Measurements from ENCODE around the gene PROM2. TPM values are rescaled to one million over a fixed set of nuclear protein-coding genes. Genes with fewer than 3 reads are reported as not detected.

PROM2 gene
- total RNA-seq, 1 donor from 2014 or later: 10.8 TPM

DNA sequence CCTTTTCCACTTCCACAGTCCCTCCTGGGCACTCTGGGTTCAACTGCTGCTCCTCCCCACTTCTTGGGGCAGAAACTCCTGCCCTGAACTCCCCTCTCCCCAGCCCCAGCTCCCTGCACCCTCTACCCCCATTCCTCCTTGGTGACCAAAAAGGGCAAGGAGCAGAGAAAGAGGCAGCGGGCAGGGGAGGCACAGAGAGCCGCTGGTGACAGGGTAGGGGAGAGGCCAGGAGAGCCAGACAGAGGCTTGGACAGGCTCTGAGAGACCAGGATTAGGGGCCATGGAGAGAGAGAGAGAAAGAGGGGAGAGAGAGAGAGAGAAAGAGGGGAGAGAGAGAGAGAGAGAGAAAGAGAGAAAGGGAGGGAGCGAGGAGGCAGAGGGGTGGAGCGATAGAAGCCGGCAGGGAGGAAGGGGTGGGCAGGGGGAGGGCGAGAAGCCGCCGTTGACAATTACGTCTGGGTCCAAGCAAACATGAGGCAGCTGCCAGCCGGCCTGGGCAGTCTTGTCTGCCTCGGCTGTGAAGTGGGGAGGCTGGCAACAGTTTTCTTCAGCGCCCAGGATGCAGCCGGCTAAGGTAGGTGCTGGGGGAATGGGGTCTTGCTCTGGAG lies 22.7 kb downstream of the PROM2 start, which contains the start of gene KCNIP3:
Gene KCNIP3, plus strand, starts transcription at position 468 of the 608 bp plus-strand sequence. Its CDS starts 92 bp downstream, at position 560.
- Histone ChIP-seq H3K36me3 (ENCODE audit: control insufficient read depth, insufficient read depth, low read length) (no peaks in the 10 kb centered on the region), H3K27me3 (ENCODE audit: control insufficient read depth, insufficient read depth, low read length) (peaks cover 15% of the 10 kb centered on the region), H3K4me3 (ENCODE audit: low read depth, low read length) (no peak within 1 kb of the TSS)
- FAIRE-seq (no peak), DNase-seq (ENCODE audit: low read depth) (no peak)
- TF ChIP-seq, protein P1, sequence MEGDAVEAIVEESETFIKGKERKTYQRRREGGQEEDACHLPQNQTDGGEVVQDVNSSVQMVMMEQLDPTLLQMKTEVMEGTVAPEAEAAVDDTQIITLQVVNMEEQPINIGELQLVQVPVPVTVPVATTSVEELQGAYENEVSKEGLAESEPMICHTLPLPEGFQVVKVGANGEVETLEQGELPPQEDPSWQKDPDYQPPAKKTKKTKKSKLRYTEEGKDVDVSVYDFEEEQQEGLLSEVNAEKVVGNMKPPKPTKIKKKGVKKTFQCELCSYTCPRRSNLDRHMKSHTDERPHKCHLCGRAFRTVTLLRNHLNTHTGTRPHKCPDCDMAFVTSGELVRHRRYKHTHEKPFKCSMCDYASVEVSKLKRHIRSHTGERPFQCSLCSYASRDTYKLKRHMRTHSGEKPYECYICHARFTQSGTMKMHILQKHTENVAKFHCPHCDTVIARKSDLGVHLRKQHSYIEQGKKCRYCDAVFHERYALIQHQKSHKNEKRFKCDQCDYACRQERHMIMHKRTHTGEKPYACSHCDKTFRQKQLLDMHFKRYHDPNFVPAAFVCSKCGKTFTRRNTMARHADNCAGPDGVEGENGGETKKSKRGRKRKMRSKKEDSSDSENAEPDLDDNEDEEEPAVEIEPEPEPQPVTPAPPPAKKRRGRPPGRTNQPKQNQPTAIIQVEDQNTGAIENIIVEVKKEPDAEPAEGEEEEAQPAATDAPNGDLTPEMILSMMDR (IDR thresholded peaks at IDR 0.05; ENCODE audit: insufficient read depth, low read length, severe bottlenecking): no peak

DNA sequence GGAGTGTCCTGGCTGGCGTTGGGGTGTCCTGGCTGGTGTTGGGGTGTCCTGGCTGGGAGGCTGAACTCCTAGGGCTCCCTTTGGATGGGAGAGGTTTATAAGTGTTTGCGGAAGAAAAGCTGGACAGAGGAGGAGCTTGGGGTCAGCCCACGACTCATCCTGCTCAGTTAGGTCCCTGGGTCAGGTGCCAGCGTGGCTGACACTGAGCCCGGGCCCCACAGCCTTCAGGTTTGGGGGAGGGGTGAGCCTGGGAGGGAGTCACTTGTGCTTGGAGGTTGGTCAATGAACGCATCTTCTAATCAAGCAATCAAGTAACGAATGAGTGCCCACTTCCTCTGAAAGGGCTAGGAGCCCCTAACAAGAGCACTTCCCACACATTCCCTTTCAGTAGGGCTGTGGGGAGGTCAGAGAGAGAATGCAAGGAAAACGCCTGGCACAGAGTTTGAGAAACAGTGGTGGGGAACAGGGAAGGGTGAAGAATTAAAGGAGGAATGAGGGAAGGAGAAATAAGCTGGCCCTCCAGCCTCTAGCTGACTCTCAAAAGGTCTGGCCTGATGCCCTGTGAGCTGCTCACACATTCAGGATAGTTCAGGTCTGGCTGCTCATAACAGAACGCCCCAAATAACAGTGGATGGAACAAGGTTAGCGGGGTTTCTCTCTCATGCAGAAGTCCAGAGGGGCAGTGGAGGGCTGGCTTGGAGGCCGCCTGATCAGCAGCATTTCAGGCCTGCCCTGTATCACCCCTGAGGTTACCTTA lies 23.6 kb downstream of the PROM2 start:
- peaks cover 15% of the 10 kb centered on the region for H3K27me3 ChIP-seq (ENCODE audit: control insufficient read depth, insufficient read depth, low read length)
- FAIRE-seq: peak; percentile 64
- no peak for DNase-seq (ENCODE audit: low read depth)
- no peak overlapping the region for H3K4me3 ChIP-seq (ENCODE audit: low read depth, low read length)
- H3K36me3 ChIP-seq (ENCODE audit: control insufficient read depth, insufficient read depth, low read length): no peaks in the 10 kb centered on the region
- TF ChIP-seq, protein P1 (IDR thresholded peaks at IDR 0.05; ENCODE audit: insufficient read depth, low read length, severe bottlenecking): no peak

DNA sequence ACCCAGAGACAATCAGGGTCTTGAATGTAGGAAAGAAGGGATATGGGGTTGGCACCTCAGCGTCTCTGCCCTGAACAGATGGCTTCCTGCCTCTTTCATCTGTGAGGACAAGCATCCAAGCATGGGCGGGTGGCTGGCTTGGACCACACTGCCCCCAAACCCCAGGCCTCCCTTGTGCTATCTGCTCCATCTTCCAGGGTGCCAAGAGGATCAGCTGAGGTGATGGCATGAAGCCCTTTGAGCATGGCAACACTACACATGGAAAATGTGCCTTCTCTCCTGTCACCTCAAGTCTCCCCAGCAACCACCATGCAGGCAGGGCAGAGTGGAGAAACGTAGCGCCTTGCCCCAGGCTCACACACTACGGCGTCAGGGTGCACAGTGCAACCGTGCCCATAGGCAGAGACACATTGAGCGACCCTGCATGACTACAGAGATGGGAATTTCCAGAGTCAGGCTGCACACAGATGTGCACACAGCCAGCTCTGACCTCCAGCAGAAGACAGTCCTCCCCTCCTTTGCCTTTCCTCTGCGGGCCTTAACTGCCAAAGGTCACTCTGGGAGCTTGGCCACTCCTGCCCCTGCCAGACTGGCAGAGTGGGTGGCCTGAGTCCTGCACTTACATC lies 24.4 kb downstream of the PROM2 start:
- no peaks in the 10 kb centered on the region for H3K36me3 ChIP-seq (ENCODE audit: control insufficient read depth, insufficient read depth, low read length)
- peaks cover 15% of the 10 kb centered on the region for H3K27me3 ChIP-seq (ENCODE audit: control insufficient read depth, insufficient read depth, low read length)
- no peak for FAIRE-seq
- TF ChIP-seq, protein P1 (IDR thresholded peaks at IDR 0.05; ENCODE audit: insufficient read depth, low read length, severe bottlenecking): no peak
- no peak for DNase-seq (ENCODE audit: low read depth)
- no peak overlapping the region for H3K4me3 ChIP-seq (ENCODE audit: low read depth, low read length)

DNA sequence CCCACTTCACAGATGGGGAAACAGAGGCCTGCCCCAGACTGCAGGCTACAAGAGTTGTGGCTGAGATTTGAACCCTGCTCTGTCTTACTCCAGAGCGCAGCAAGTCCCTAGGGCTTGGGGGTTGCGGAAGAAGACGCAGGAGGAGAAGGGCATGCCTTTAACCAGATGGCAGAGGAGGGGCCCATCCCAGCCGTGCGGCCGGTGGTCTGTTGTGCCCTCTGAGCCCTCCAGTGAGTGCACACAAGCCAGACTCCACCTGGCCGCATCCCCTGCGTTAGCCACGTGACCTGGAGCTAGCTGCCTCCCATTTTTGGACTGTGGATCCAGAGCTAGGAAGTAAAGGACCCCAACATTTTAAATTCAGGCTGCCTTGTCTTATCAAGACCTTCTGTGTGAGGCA lies 25.7 kb downstream of the PROM2 start:
- TF ChIP-seq, protein P1 (IDR thresholded peaks at IDR 0.05; ENCODE audit: insufficient read depth, low read length, severe bottlenecking): no peak
- Histone ChIP-seq H3K4me3 (ENCODE audit: low read depth, low read length) (no peak overlapping the region), H3K36me3 (ENCODE audit: control insufficient read depth, insufficient read depth, low read length) (no peaks in the 10 kb centered on the region), H3K27me3 (ENCODE audit: control insufficient read depth, insufficient read depth, low read length) (peaks cover 15% of the 10 kb centered on the region)
- DNase-seq (ENCODE audit: low read depth) (no peak), FAIRE-seq (no peak)

DNA sequence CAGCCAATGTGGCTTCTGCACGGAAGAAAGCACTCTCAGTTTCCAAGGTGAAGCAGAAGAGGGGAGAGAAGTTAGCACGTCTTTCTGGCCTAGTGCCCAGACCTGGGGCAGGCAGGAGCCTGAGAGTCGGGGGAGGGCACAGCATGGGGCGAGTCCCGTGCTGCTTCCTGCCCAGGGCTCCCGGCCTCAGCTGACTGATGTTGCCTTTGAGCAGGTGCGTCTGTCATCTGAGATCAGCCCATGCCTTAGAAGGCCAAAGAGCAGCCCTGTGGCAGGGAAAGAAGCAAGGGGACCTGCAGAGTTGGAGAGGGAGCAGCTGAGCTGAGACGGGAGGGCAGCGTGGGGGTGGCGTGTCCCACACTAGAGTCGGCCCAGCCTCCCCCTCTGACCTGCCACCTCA lies 26.2 kb downstream of the PROM2 start:
- Histone ChIP-seq H3K4me3 (ENCODE audit: low read depth, low read length) (no peak overlapping the region), H3K27me3 (ENCODE audit: control insufficient read depth, insufficient read depth, low read length) (peaks cover 15% of the 10 kb centered on the region), H3K36me3 (ENCODE audit: control insufficient read depth, insufficient read depth, low read length) (no peaks in the 10 kb centered on the region)
- TF ChIP-seq, protein P1 (IDR thresholded peaks at IDR 0.05; ENCODE audit: insufficient read depth, low read length, severe bottlenecking): no peak
- FAIRE-seq: no peak
- no peak for DNase-seq (ENCODE audit: low read depth)

All from bronchial epithelial cell (primary cell).